Left ventricle myocardium inferior (tissue), 1 donor: ENCODE measurements around the gene PKM. TPM values are rescaled to one million over a fixed set of nuclear protein-coding genes. Genes with fewer than 3 reads are reported as not detected.

Experiments used
- DNase-seq: peaks from one replicate; pipeline ENCODE4 v3.0.0-alpha.2; 2020
- H3K27ac ChIP-seq: fragments of 200-600 bp; replicated peaks from 2 replicates; pipeline ENCODE4 v1.8.0; 2021
- H3K27me3 ChIP-seq: fragments of 200-600 bp; 2 replicates; pipeline ENCODE4 v1.8.0; 2021; ENCODE audit warnings: low read depth
- H3K36me3 ChIP-seq: fragments of 200-600 bp; 2 replicates; pipeline ENCODE4 v1.8.0; 2021
- H3K4me1 ChIP-seq: fragments of 200-600 bp; 2 replicates; pipeline ENCODE4 v1.8.0; 2021
- H3K4me3 ChIP-seq: fragments of 200-600 bp; 2 replicates; pipeline ENCODE4 v1.8.0; 2021; ENCODE audit warnings: mild to moderate bottlenecking, moderate library complexity
- H3K9me3 ChIP-seq: fragments of 200-600 bp; replicated peaks from 2 replicates; pipeline ENCODE4 v1.8.0; 2021
- CTCF ChIP-seq: fragments of 200-600 bp; IDR thresholded peaks from 2 replicates; pipeline ENCODE4 v1.8.0; 2021; ENCODE audit warnings: antibody characterized with exemption, mild to moderate bottlenecking, borderline replicate concordance
- intact Hi-C: fragments of 100-400 bp; cut with micrococcal nuclease; formaldehyde crosslinking; loops from one replicate; pipeline ENCODE4 v1.11.0; 2022
- total RNA-seq: library from RNA; stranded (reverse); fragmentation: NEBNext Ultra II Directional; extraction: Animal tissue kit (Norgen Biotek cat#: 25700); gene quantifications from one replicate; pipeline ENCODE4 v1.2.1, GENCODE V29; 2021
- donor health status: DM: no; HTN: yes; CAD: no; lungs with severe emphysema.

Gene PKM
- total RNA-seq, 1 donor from 2014 or later: 1,009 TPM

GRCh38 chr15:72167445-72167844 is 63.5 kb downstream of the PKM start:
- intact Hi-C loops: no loop called here
- H3K9me3 ChIP-seq: no peaks in the 10 kb centered on the region
- DNase-seq: no peak
- no peaks in the 10 kb centered on the region for H3K36me3 ChIP-seq
- H3K27ac ChIP-seq: no peak overlapping the region
- TF ChIP-seq CTCF: no peak
- peaks cover 15% of the 10 kb centered on the region for H3K4me1 ChIP-seq
- peaks cover 7% of the 10 kb centered on the region for H3K27me3 ChIP-seq
- no peak overlapping the region for H3K4me3 ChIP-seq

- intact Hi-C loops: no loop called here
- Histone ChIP-seq H3K4me3 (no peak overlapping the region), H3K27ac (no peak overlapping the region), H3K36me3 (no peaks in the 10 kb centered on the region), H3K4me1 (peaks cover 15% of the 10 kb centered on the region), H3K27me3 (peaks cover 7% of the 10 kb centered on the region), H3K9me3 (no peaks in the 10 kb centered on the region)
- TF ChIP-seq CTCF: no peak
- DNase-seq: no peak
These were observed 64.1 kb downstream of the PKM start for GRCh38 chr15:72166716-72167417.

- H3K27ac ChIP-seq: no peak overlapping the region
- no peak for TF ChIP-seq CTCF
- intact Hi-C loops: no loop called here
- H3K4me3 ChIP-seq: no peak overlapping the region
- no peaks in the 10 kb centered on the region for H3K9me3 ChIP-seq
- H3K27me3 ChIP-seq: peaks cover 7% of the 10 kb centered on the region
- no peak for DNase-seq
- H3K36me3 ChIP-seq: no peaks in the 10 kb centered on the region
- peaks cover 7% of the 10 kb centered on the region for H3K4me1 ChIP-seq
These were observed 67.3 kb downstream of the PKM start for GRCh38 chr15:72163719-72164118.

GRCh38 chr15:72162569-72162968 is 68.4 kb downstream of the PKM start:
- Histone ChIP-seq H3K36me3 (no peaks in the 10 kb centered on the region), H3K27ac (no peak overlapping the region), H3K4me1 (no peaks in the 10 kb centered on the region), H3K9me3 (no peaks in the 10 kb centered on the region), H3K4me3 (no peak overlapping the region), H3K27me3 (peaks cover 7% of the 10 kb centered on the region)
- no peak for DNase-seq
- intact Hi-C loops: no loop called here
- no peak for TF ChIP-seq CTCF

- peaks cover 3% of the 10 kb centered on the region for H3K27me3 ChIP-seq
- no peak for DNase-seq
These were observed 69.4 kb downstream of the PKM start for GRCh38 chr15:72161361-72162132.

More at GRCh38 chr15:72161361-72162132, 69.4 kb downstream of the PKM start:
- H3K4me3 ChIP-seq: no peak overlapping the region
- H3K4me1 ChIP-seq: no peaks in the 10 kb centered on the region
- intact Hi-C loops: no loop called here
- no peaks in the 10 kb centered on the region for H3K36me3 ChIP-seq
- no peak overlapping the region for H3K27ac ChIP-seq
- TF ChIP-seq CTCF: no peak
- no peaks in the 10 kb centered on the region for H3K9me3 ChIP-seq
